ENCODE results near the gene OR51G1.
"Not testable (repeated sequence)": the region's sequence is repeated elsewhere in the genome, so short reads cannot be mapped to it uniquely, and the experiment has no call there.

Gene OR51G1

GRCh38 chr11:4924239-4924638 lies at the start of gene OR51G1:
Gene OR51G1 (minus strand): TSS chr11:4924339. CDS start chr11:4924339, 0 bp downstream.
- no peak for DNase-seq (ENCODE audit: low spot score)

DNA sequence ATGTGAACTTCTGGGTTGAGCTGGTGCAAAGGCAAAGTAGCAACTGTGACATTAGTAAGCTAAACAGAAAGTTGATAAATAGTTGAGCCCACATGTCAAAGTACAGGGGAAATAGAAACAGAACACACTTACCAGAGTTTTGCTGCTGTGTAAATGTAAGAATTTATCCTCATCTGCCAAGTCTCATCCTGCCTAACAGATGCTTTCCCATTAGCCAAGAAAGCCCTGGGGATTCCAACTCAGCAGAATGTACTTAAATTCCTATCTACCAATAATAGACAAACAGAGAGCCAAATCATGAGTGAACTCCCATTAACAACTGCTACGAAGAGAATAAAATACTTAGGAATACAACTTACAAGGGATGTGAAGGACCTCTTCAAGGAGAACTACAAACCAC lies 38.7 kb upstream of the OR51G1 start:
- DNase-seq (ENCODE audit: low spot score) = no peak

GRCh38 chr11:4960877-4961276 lies 36.7 kb upstream of the OR51G1 start:
- no peak for DNase-seq (ENCODE audit: low spot score)

DNA sequence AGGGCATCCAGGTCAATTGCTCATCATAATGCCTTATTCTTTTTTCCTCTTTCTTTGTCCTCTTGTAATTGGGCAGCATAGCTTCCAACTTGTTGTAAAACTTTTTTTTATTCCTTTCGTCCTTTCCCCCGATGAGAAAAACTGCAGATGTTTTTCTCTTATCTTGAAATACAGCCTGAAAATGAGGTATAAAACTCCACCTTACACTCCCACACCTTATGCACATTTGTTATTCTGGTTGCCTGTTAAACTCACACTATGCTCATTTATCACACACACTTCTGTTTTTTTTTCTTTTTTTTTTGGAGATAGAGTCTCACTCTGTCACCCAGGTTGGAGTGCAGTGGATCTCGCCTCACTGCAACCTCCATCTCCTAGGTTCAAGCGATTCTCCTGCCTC lies 33.3 kb upstream of the OR51G1 start:
- DNase-seq (ENCODE audit: low spot score) = no peak

- DNase-seq (ENCODE audit: low spot score) = not testable (repeated sequence)
Measured at GRCh38 chr11:4955613-4956012, 31.5 kb upstream of the OR51G1 start, which contains the start of gene OR51A2. Gene OR51A2 (minus strand): TSS chr11:4955713. CDS start chr11:4955713, 0 bp downstream.

GRCh38 chr11:4947505-4947904 lies 23.4 kb upstream of the OR51G1 start, which contains the start of gene OR51A4:
Gene OR51A4 (minus strand): TSS chr11:4947605. CDS start chr11:4947100, 505 bp downstream.
- DNase-seq (ENCODE audit: low spot score) = no peak

GRCh38 chr11:4936745-4937144 lies 12.6 kb upstream of the OR51G1 start:
- no peak for DNase-seq (ENCODE audit: low spot score)

DNA sequence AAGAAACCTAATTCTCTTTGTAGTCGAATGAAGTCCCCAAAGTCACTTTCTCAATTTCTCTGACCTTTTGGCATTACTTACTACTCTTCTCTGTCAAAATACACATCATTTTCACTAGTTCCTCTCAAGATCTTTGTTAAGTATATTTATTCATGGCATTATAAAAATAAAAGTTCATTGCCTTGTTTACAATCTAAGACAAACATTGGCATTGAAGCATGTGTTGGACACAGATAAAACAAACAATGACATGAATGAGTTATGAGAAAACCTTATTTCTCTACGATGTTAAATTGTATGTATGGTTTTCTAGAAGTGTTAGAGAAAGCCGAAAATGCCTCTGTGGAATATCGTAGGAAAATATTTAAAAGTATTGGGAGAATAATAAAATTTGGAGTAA lies 8.6 kb upstream of the OR51G1 start:
- no peak for DNase-seq (ENCODE audit: low spot score)

GRCh38 chr11:4926608-4927007 lies 2.5 kb upstream of the OR51G1 start:
- no peak for DNase-seq (ENCODE audit: low spot score)

DNA sequence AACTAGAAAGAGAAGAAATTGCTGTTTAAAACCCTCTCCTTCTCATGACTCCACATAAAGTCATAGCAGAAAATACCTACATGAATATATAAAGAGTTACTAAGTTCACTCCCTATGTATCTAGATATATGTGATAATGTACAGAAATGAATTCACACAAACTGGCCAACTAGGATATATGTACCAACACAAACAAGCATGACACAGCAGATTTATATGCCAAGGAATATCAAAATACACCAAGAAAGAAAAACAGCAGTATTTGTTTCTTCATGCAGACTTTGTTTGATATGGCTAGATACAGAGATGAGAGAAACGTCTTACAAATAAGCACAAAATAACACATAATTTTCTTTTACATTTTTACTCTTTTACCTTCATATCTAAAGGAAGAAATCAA lies 1.8 kb downstream of the OR51G1 start:
- no peak for DNase-seq (ENCODE audit: low spot score)

DNA sequence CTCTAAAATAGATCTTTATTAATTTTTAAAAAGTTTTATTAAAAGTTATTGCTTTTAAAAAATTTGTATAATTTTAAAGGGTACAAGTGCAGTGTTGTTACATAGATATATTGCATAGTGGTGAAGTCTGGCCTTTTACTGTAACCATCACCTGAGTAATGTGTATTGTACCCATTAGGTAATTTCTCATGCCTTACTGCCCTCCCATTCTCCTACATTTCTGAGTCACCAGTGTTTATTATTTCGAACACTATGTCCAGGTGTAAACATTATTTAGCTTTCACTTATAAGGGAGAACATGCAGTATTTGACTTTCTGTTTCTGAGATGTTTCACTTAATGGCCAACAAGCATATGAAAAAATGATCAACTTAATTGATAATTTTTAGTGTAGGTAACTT lies 2.3 kb downstream of the OR51G1 start:
- DNase-seq (ENCODE audit: low spot score) = no peak

DNA sequence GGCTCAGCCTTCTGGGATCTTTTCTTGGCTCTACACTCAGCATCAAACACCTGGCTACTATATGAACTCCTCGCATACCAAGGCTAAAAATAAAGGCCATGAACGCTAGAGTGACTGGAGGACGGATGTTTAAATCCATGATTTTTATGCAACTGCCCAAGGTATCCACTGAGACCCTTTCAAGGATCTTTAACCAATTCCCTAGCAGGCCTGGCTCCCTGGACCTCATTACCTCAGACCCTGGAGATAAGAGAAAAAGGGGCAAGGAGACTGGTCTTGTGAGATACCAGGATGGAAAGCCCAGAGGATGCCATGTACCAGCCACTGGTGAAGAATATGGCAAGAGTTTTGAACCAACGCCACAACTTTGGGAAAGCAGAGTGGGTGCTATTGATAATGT lies 4.9 kb downstream of the OR51G1 start, which contains the start of gene OR51G2:
Gene OR51G2, minus strand, starts transcription at position 101 of the 400 bp plus-strand sequence. CDS start 3,687 bp downstream, outside the sequence.
- no peak for DNase-seq (ENCODE audit: low spot score)

- no peak for DNase-seq (ENCODE audit: low spot score)
Measured at GRCh38 chr11:4916581-4916980, 7.6 kb downstream of the OR51G1 start.

- no peak for DNase-seq (ENCODE audit: low spot score)
Measured at GRCh38 chr11:4903484-4903883, 20.7 kb downstream of the OR51G1 start, which contains the start of gene OR51A7. Gene OR51A7 (plus strand): TSS chr11:4903783. CDS start chr11:4907370, 3,587 bp downstream.

GRCh38 chr11:4891996-4892640 lies 32.0 kb downstream of the OR51G1 start:
- no peak for DNase-seq (ENCODE audit: low spot score)

- DNase-seq (ENCODE audit: low spot score) = no peak
Measured at GRCh38 chr11:4890279-4890678, 33.9 kb downstream of the OR51G1 start.

DNA sequence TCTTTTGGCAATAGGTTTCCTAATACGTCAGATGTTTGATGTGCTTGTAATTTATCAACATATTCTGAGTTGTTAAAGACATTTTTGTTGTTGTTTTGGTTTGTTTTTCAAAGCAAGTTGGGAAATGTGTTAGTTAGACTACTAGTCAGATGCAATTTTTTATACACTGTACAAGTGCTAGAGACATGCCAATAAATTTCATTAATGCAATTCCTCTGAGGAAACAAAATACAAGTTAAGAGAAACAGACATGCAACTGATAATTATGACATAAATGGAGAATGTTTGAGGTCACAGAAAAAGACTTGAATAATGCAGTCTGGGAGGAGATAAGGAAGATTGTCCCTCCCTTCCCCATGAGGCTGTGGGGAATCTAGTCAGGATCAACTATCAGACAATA lies 36.5 kb downstream of the OR51G1 start:
- no peak for DNase-seq (ENCODE audit: low spot score)

GRCh38 chr11:4886186-4886585 lies 38.0 kb downstream of the OR51G1 start:
- DNase-seq (ENCODE audit: low spot score) = no peak

- DNase-seq (ENCODE audit: low spot score) = no peak
Measured at GRCh38 chr11:4884361-4884760, 39.8 kb downstream of the OR51G1 start.

- no peak for DNase-seq (ENCODE audit: low spot score)
Measured at GRCh38 chr11:4882543-4882942, 41.6 kb downstream of the OR51G1 start.

- DNase-seq (ENCODE audit: low spot score) = no peak
Measured at GRCh38 chr11:4881860-4882500, 42.2 kb downstream of the OR51G1 start, which contains the start of gene OR51T1. Gene OR51T1 (plus strand): TSS chr11:4881900. CDS start chr11:4881900, 0 bp downstream.

GRCh38 chr11:4881188-4881587 lies 43.0 kb downstream of the OR51G1 start:
- no peak for DNase-seq (ENCODE audit: low spot score)
